Measurements from ENCODE around the gene SUPT4H1.

SUPT4H1 gene

GRCh38 chr17:58308173-58308984 is 43.6 kb downstream of the SUPT4H1 start:
- Mint-ChIP-seq H3K36me3 (peaks cover 7% of the 10 kb centered on the region), H3K4me3 (no peak overlapping the region), H3K9me3 (ENCODE audit: low read depth) (no peaks in the 10 kb centered on the region), H3K4me1 (ENCODE audit: low read depth) (peaks cover 2% of the 10 kb centered on the region), H3K27ac (no peak overlapping the region), H3K27me3 (no peaks in the 10 kb centered on the region)

DNA sequence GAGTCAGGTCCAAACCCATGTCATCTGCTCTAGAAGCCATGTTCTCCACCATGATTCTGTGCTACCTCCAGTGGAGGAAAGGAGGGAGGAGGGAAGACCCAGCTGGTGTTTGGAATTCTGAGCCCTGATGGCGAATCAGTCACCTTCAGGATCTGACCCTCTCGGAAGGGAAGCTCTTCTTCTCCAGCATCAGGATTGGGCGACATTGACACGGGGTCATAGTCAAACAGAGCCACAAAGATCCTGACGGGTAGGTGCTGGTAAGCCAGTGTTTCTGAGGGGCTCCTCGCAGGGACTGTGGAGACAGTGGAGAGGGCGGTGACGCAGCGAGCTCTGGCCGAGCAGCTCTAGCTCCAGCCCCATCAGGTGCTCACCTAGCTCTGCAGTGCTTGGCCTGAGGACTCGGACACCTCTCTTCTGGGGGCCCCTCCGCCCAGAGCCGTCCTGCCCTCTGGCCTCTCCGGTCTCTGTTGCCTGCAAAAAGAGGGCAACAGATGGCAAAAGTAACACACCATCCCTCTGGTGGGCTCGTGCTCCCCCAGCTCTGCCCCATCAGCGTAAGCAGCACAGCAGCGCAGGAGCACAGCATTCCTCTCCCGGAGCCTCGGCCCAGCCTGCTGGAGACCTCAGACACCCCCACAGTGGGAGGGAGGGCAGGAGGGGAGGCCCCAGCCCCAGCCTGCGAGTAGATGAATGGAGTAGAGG is 44.4 kb downstream of the SUPT4H1 start:
- Mint-ChIP-seq H3K9me3 (ENCODE audit: low read depth) (no peaks in the 10 kb centered on the region), H3K27ac (no peak overlapping the region), H3K4me1 (ENCODE audit: low read depth) (peaks cover 2% of the 10 kb centered on the region), H3K4me3 (no peak overlapping the region), H3K36me3 (peaks cover 7% of the 10 kb centered on the region), H3K27me3 (no peaks in the 10 kb centered on the region)

DNA sequence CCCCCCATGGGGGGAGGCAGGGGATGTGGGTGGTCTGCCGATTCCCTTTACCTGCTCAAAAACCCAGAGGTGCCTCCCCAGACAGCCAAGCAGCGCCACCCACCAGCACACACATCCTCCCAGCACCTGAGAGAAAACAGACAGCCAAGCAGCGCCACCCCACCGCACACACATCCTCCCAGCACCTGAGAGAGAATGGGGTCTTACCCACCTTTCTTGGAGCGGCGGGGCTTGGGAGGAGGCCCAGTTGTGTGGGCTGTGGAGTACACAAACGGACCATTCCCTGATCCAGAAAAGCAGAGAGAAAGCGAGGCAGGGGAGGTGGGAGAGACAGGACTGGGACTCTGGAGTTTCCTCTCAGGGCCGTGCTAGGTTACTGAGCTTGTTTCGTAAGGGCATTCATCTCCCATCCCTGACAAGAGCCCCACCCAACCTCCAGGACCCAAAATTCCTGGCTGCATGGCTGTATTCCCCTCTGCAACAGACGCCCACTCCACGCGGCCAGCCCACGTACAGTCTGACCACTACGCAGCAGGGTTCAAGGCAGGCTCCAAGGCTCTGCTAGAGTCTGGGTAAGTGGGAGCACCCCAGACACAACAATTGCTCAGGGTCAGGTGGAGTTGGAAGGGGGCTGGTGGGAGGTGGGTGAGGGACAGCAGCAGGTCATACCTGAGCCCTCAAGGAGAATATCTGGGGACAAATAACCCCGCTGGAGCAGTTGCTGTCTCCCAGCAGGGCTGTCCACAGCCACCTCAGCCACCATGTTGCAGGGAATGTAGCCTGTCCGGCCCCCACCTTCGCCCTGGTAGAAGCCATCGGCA is 45.7 kb downstream of the SUPT4H1 start:
- H3K4me1 Mint-ChIP-seq (ENCODE audit: low read depth), result peaks cover 2% of the 10 kb centered on the region
- H3K9me3 Mint-ChIP-seq (ENCODE audit: low read depth), result no peaks in the 10 kb centered on the region

GRCh38 chr17:58305626-58306025 is 46.4 kb downstream of the SUPT4H1 start:
- no peaks in the 10 kb centered on the region for H3K27me3 Mint-ChIP-seq

More for the DNA sequence above, 45.7 kb downstream of the SUPT4H1 start:
- no peak overlapping the region for H3K4me3 Mint-ChIP-seq
- no peak overlapping the region for H3K27ac Mint-ChIP-seq
- H3K27me3 Mint-ChIP-seq, result no peaks in the 10 kb centered on the region
- peaks cover 7% of the 10 kb centered on the region for H3K36me3 Mint-ChIP-seq

DNA sequence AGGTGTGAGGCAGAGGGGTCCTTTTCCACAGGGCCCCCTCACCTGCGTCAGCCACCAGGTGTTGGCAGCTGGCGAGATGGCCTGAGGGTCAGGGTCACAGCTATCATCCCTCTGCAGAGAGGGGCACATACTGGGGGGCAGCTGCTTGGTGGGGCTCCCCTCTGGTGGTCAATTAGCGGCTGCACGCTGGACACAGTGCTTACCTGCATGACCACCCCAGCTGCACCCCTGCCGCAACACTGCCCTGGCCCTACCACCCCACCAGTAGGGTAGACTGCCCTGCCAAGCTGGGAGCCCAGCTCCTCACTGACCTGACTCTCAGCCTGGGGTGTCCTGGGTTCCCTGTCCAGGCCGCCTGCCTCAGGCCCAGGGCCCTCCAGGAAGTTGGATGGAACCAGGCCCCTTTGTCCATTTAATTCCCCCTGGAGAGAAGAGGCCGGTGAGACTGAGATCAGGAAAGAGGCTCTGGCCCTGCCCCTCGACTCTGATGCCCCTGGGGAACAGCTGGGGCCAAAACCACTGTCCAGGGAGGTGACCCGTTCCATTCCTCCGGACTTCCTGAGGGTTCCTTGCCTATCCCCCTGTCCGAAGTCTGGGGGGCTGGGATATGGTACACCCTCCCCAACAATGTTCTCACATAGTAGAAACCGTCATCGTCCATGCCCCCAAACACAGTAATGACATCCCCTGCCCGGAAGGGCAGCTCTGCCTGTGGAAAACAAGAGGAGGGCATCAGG is 47.1 kb downstream of the SUPT4H1 start:
- Mint-ChIP-seq H3K4me3 (no peak overlapping the region), H3K27ac (no peak overlapping the region), H3K4me1 (ENCODE audit: low read depth) (peaks cover 2% of the 10 kb centered on the region), H3K9me3 (ENCODE audit: low read depth) (no peaks in the 10 kb centered on the region), H3K27me3 (no peaks in the 10 kb centered on the region), H3K36me3 (peaks cover 6% of the 10 kb centered on the region)

More at GRCh38 chr17:58305626-58306025, 46.4 kb downstream of the SUPT4H1 start:
- Mint-ChIP-seq H3K9me3 (ENCODE audit: low read depth) (no peaks in the 10 kb centered on the region), H3K36me3 (peaks cover 7% of the 10 kb centered on the region), H3K4me1 (ENCODE audit: low read depth) (peaks cover 2% of the 10 kb centered on the region), H3K27ac (no peak overlapping the region), H3K4me3 (no peak overlapping the region)

GRCh38 chr17:58303971-58304749 is 47.8 kb downstream of the SUPT4H1 start:
- H3K4me3 Mint-ChIP-seq, result no peak overlapping the region

GRCh38 chr17:58302919-58303585 is 48.9 kb downstream of the SUPT4H1 start:
- no peak overlapping the region for H3K4me3 Mint-ChIP-seq
- H3K27ac Mint-ChIP-seq, result no peak overlapping the region
- no peaks in the 10 kb centered on the region for H3K27me3 Mint-ChIP-seq
- no peaks in the 10 kb centered on the region for H3K9me3 Mint-ChIP-seq (ENCODE audit: low read depth)
- H3K36me3 Mint-ChIP-seq, result peaks cover 5% of the 10 kb centered on the region
- peaks cover 2% of the 10 kb centered on the region for H3K4me1 Mint-ChIP-seq (ENCODE audit: low read depth)

More at GRCh38 chr17:58303971-58304749, 47.8 kb downstream of the SUPT4H1 start:
- H3K27ac Mint-ChIP-seq, result no peak overlapping the region
- H3K36me3 Mint-ChIP-seq, result peaks cover 5% of the 10 kb centered on the region
- H3K27me3 Mint-ChIP-seq, result no peaks in the 10 kb centered on the region
- H3K4me1 Mint-ChIP-seq (ENCODE audit: low read depth), result peaks cover 2% of the 10 kb centered on the region
- no peaks in the 10 kb centered on the region for H3K9me3 Mint-ChIP-seq (ENCODE audit: low read depth)

DNA sequence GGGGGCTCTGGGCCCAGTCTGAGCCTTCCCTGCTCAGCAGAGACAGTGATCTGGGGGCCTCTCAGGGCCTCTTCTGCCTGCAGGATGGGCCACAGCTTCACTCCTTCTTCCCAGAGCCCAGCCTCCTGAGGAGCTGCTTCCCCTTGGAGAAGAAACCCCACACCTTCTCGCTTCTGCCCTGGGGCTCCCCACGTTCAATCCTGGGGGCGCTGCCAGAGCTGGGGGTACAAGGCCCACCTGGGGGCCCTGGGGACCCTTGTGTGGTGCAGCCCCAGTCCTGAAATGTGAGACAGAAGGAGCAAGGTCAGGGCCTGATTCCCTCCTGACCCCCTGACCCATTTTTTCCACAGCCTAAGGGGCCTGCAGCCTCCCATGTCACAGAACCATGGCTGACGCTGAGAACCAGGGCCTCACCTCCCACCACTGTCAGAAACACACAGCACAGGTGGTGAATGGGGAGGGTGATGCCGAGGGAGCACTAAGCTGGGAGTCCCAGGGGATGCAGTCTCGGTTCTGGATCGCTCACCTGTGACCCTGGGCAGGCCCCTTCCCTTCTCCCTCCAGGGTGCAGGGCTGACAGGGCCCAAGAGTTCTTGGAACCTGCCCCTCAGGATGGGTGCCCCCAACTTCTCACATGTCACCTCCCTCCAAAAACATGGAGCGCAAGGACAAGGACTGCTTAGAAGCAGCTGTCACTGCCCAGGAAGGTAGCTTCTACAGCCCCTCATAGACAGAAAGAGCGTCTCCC is 49.7 kb downstream of the SUPT4H1 start:
- H3K9me3 Mint-ChIP-seq (ENCODE audit: low read depth), result no peaks in the 10 kb centered on the region
- H3K27me3 Mint-ChIP-seq, result no peaks in the 10 kb centered on the region
- no peak overlapping the region for H3K27ac Mint-ChIP-seq
- peaks cover 2% of the 10 kb centered on the region for H3K4me1 Mint-ChIP-seq (ENCODE audit: low read depth)
- no peak overlapping the region for H3K4me3 Mint-ChIP-seq
- H3K36me3 Mint-ChIP-seq, result peaks cover 4% of the 10 kb centered on the region

DNA sequence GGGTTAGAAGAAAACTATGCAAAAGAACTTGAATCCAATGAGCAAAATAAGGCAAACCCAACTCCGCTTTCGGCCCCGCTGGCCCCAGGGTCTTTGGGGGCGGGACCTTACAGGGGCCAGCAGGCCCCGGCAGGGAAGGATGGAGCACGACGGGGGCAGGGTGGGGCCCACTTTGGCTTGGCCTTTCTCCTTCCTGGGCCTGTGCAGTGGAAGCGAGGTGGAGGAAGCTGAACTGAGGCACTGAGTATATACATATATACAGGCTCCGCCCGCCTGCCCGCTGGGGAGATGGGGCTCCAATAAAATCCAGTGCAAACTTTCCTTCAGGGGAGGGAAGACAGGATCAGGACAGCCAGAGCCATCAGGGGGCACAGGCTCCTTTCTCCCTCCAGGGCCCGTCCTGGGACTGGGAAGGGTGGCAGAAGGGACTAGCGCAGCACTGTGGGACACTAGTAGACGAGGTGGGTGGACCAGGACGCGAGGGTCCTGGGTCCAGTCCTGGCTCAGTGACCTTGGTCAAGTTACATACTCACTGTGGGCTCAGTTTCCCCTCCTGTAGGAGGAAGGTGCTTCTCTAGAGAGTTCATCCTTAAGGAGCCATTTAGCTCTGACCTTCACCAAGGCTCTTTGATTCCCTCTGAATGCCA is 50.4 kb downstream of the SUPT4H1 start:
- Mint-ChIP-seq H3K4me1 (ENCODE audit: low read depth) (peaks cover 2% of the 10 kb centered on the region), H3K4me3 (no peak overlapping the region), H3K27ac (no peak overlapping the region), H3K27me3 (no peaks in the 10 kb centered on the region), H3K36me3 (no peaks in the 10 kb centered on the region), H3K9me3 (ENCODE audit: low read depth) (no peaks in the 10 kb centered on the region)

GRCh38 chr17:58300336-58300735 is 51.7 kb downstream of the SUPT4H1 start:
- Mint-ChIP-seq H3K4me1 (ENCODE audit: low read depth) (peaks cover 2% of the 10 kb centered on the region), H3K4me3 (no peak overlapping the region), H3K27me3 (no peaks in the 10 kb centered on the region), H3K9me3 (ENCODE audit: low read depth) (no peaks in the 10 kb centered on the region), H3K27ac (no peak overlapping the region), H3K36me3 (no peaks in the 10 kb centered on the region)

Measured in activated naive CD8-positive, alpha-beta T cell (primary cell).